Activated CD8-positive, alpha-beta T cell treated with anti-CD3 and anti-CD28 coated beads for 36 hours (primary cell): ENCODE results near the gene BICC1. TPM values are rescaled to one million over a fixed set of nuclear protein-coding genes. Genes with fewer than 3 reads are reported as not detected.

ENCODE experiments used
- ATAC-seq: fragments of 200-7000 bp; cut with Tn5 transposase; one replicate; pipeline ENCODE4 v1.10.0; 2021; ENCODE audit warnings: mild to moderate bottlenecking, moderate library complexity
- CTCF ChIA-PET: fragments of 350-600 bp; sonication (Branson Sonifier 250); formaldehyde crosslinking; loops from one replicate; lab custom pipeline; 2021; ENCODE audit warnings: antibody characterized with exemption; lab: Charles Lee
- POLR2A ChIA-PET: fragments of 350-600 bp; sonication (Branson Sonifier 250); formaldehyde crosslinking; loops from one replicate; lab custom pipeline; 2021; ENCODE audit warnings: antibody characterized with exemption; lab: Charles Lee
- DNase-seq: peaks from one replicate; pipeline ENCODE4 v3.0.0-alpha.2; 2020
- H3K27ac Mint-ChIP-seq: one replicate; pipeline ENCODE4 v1.8.0; 2021; ENCODE audit warnings: mild to moderate bottlenecking, mixed read lengths
- H3K27me3 Mint-ChIP-seq: one replicate; pipeline ENCODE4 v1.8.0; 2021; ENCODE audit warnings: mixed read lengths
- H3K36me3 Mint-ChIP-seq: one replicate; pipeline ENCODE4 v1.8.0; 2021; ENCODE audit warnings: low read depth, mixed read lengths
- H3K4me1 Mint-ChIP-seq: one replicate; pipeline ENCODE4 v1.8.0; 2021; ENCODE audit warnings: low read depth, mixed read lengths
- H3K4me3 Mint-ChIP-seq: one replicate; pipeline ENCODE4 v1.8.0; 2021; ENCODE audit warnings: mild to moderate bottlenecking, moderate library complexity, mixed read lengths
- H3K9me3 Mint-ChIP-seq: one replicate; pipeline ENCODE4 v1.8.0; 2021; ENCODE audit warnings: mixed read lengths
- intact Hi-C: fragments of 100-400 bp; cut with micrococcal nuclease; formaldehyde crosslinking; loops from one replicate; pipeline ENCODE4 v1.10.0; 2022
- total RNA-seq, 2 experiments: library from RNA; stranded (reverse); gene quantifications; one replicate each; pipeline ENCODE4 v1.2.3, GENCODE V29; 2021
- TF ChIP-seq, protein P1 (sequence below): fragments of 200-600 bp; IDR thresholded peaks from one replicate; pipeline ENCODE4 v1.8.0; 2022; ENCODE audit warnings: antibody characterized with exemption, mild to moderate bottlenecking

The BICC1 gene
- total RNA-seq, 2 experiments from 2014 or later: not detected

DNA sequence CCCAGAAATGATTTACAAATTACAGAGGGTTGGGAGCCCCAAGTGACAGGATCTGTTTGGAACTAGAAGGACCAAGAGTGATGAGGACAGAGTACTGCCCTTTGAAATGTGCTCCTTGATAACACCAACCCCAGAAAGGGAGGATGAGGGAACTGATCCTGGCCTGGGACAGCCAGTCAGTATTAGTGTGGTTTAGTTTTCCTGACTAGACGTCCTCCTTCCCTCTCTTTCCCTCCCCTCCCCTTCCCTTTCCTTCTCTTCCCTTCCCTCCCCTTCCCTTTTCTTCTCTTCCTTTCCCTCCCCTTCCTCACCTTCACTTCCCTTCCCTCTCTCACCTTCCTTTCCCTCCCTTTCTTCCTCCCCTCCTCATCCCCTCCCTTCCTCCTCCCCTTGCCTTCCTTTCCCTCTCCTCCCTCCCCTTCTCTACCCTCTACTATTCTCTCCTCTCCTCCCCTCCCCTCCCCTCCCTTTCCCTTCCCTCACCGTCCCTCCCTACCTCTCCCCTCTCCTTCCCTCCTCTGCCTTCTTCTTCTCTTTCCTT, 31.0 kb upstream of the BICC1 start:
- no peaks in the 10 kb centered on the region for H3K9me3 Mint-ChIP-seq
- H3K4me1 Mint-ChIP-seq: peaks cover 2% of the 10 kb centered on the region
- ChIA-PET POLR2A (no interaction called here), CTCF (no interaction called here)
- intact Hi-C loops: no loop called here
- no peak overlapping the region for H3K4me3 Mint-ChIP-seq
- no peak for DNase-seq
- no peaks in the 10 kb centered on the region for H3K36me3 Mint-ChIP-seq
- H3K27ac Mint-ChIP-seq: no peak overlapping the region
- no peak for ATAC-seq
- H3K27me3 Mint-ChIP-seq: peaks cover 6% of the 10 kb centered on the region
- TF ChIP-seq, protein P1, sequence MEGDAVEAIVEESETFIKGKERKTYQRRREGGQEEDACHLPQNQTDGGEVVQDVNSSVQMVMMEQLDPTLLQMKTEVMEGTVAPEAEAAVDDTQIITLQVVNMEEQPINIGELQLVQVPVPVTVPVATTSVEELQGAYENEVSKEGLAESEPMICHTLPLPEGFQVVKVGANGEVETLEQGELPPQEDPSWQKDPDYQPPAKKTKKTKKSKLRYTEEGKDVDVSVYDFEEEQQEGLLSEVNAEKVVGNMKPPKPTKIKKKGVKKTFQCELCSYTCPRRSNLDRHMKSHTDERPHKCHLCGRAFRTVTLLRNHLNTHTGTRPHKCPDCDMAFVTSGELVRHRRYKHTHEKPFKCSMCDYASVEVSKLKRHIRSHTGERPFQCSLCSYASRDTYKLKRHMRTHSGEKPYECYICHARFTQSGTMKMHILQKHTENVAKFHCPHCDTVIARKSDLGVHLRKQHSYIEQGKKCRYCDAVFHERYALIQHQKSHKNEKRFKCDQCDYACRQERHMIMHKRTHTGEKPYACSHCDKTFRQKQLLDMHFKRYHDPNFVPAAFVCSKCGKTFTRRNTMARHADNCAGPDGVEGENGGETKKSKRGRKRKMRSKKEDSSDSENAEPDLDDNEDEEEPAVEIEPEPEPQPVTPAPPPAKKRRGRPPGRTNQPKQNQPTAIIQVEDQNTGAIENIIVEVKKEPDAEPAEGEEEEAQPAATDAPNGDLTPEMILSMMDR: no peak

DNA sequence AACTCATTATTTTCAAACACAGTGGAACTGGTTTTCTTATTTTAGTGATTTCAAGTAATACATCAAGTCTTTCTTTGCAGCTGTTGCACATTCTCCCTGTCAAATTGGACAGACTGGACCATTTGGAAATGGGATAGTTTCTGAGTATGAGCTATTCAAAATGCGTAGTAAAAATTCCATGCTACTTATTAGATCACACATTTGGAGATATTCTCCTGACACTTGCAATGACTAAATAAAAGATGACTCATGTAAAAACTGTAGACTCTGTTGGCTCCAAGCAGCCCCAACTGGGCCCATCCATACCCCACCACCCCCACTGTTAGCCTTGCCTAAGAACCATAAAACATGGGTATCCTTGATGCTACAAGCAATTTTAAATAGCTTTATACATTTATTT, 25.9 kb upstream of the BICC1 start:
- intact Hi-C loops: no loop called here
- CTCF ChIA-PET: no interaction called here

DNA sequence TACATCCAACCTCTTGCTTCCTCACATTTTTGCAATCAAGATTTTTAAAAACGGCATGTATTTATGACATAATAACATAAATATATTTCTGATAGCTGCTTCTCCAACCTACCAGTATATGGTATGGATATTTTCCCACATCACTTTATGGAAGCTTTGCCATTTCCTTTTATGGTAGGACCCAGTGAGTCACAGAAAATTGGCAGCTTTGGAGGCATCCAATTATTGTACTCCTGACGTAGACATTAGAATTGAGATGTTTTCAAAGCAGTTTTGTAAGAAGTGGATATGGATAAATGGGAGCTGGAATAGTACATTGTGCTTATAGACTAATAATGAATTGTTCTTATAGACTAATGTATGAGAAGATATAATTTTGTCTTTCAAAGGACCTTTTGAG, 23.8 kb upstream of the BICC1 start:
- DNase-seq: no peak
- intact Hi-C loops: no loop called here

More for the DNA sequence above, 25.9 kb upstream of the BICC1 start:
- ATAC-seq: no peak
- no peak for DNase-seq
- Mint-ChIP-seq H3K9me3 (no peaks in the 10 kb centered on the region), H3K4me3 (no peak overlapping the region), H3K4me1 (no peaks in the 10 kb centered on the region), H3K27me3 (peaks cover 4% of the 10 kb centered on the region), H3K36me3 (no peaks in the 10 kb centered on the region), H3K27ac (no peak overlapping the region)
- TF ChIP-seq, protein P1: no peak
- POLR2A ChIA-PET: no interaction called here

DNA sequence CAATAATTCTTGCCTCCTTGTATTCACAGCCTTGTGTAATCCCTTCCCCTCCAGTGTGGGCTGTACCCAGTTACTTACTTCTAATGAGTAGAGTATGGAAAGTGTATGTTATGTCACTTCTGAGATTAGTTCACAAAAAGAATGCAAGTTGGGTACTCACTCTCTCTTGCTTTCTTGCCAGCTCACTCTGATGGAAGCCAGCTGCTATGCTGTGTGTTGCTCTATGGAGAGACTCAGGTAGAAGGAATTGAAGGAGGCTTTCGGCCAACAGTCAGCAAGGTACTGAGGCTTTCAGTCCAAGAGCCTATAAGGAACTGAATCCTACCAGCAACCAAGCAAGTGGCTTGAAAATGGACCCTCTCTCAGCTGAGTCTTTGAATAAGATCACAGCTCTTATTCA, 9.7 kb upstream of the BICC1 start:
- DNase-seq (no peak), ATAC-seq (no peak)
- intact Hi-C loops: no loop called here
- no peaks in the 10 kb centered on the region for H3K4me1 Mint-ChIP-seq
- no peak overlapping the region for H3K4me3 Mint-ChIP-seq
- peaks cover 26% of the 10 kb centered on the region for H3K27me3 Mint-ChIP-seq
- H3K9me3 Mint-ChIP-seq: no peaks in the 10 kb centered on the region
- H3K36me3 Mint-ChIP-seq: no peaks in the 10 kb centered on the region
- H3K27ac Mint-ChIP-seq: no peak overlapping the region
- TF ChIP-seq, protein P1: no peak
- ChIA-PET POLR2A (no interaction called here), CTCF (no interaction called here)

More for the DNA sequence above, 23.8 kb upstream of the BICC1 start:
- ChIA-PET POLR2A (no interaction called here), CTCF (no interaction called here)
- H3K9me3 Mint-ChIP-seq: no peaks in the 10 kb centered on the region
- no peak overlapping the region for H3K4me3 Mint-ChIP-seq
- no peak for ATAC-seq
- no peaks in the 10 kb centered on the region for H3K36me3 Mint-ChIP-seq
- TF ChIP-seq, protein P1: no peak
- no peaks in the 10 kb centered on the region for H3K4me1 Mint-ChIP-seq
- no peak overlapping the region for H3K27ac Mint-ChIP-seq
- peaks cover 2% of the 10 kb centered on the region for H3K27me3 Mint-ChIP-seq

DNA sequence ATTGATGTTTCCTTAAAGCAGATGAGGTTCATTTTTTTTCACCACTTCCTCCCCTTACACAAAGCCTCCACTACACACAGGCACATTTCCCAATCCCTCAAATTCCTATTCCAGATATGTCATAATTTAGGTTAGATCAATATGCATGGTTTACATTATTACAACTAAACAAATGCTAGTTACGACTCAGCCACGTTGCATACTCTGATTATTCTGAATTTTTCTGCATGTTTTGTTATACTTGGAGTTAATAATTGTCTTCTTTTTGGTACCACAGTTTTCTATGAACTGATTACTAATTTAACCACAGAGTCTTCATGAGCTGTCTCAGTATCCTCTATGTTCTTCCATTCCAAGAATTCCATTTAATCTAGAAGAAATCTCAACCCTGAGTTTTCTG, 4.4 kb upstream of the BICC1 start:
- no peak overlapping the region for H3K4me3 Mint-ChIP-seq
- ATAC-seq (no peak), DNase-seq (no peak)
- H3K36me3 Mint-ChIP-seq: no peaks in the 10 kb centered on the region
- CTCF ChIA-PET: interaction anchor here (1.0 kb wide), 1 partner anchor 208 kb away, joined by 3 read pairs; no protein-coding TSS in a partner anchor
- intact Hi-C loops: no loop called here
- H3K9me3 Mint-ChIP-seq: no peaks in the 10 kb centered on the region
- TF ChIP-seq, protein P1: no peak
- H3K27ac Mint-ChIP-seq: no peak overlapping the region
- peaks cover 4% of the 10 kb centered on the region for H3K4me1 Mint-ChIP-seq
- H3K27me3 Mint-ChIP-seq: peaks cover 13% of the 10 kb centered on the region
- POLR2A ChIA-PET: no interaction called here
